HG03159 (cell line): ENCODE results near the gene WDR64.

Experiments
- ATAC-seq: cut with Tn5 transposase; IDR thresholded peaks from one replicate; pipeline ENCODE4 v1.9.1; 2021; ENCODE audit warnings: mild to moderate bottlenecking, moderate library complexity; ENCODE audit not compliant: unreplicated experiment

Gene WDR64

GRCh38 chr1:241652012-241652411 lies at the start of gene WDR64:
TSS of gene WDR64 (plus strand) at chr1:241652281. CDS start at chr1:241652485, 204 bp downstream.
- ATAC-seq = no peak

DNA sequence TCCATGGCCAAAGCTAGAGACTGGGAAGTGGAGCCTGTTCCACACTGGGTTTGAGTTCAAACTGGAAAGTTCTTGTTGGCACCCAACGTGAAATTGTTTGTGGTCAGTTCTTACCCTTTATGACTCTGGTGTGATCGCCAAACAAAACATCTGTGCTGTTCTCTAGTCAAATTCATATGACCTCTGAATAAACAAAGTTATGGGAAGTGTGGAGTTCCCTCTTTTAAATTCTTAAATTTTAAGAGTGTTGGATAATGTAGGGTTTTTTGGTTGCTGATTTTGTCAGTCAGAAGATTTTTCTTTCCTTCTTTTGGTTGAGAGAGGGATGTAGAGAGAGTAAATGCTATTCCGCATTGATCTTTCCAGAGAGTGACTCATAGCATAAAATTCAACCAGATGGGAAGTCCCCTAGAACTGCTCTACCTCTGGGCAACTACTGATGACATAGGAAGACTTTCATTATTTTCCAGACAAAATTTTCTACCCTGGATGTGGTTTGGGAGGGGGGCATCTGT lies 48.3 kb upstream of the WDR64 start:
- ATAC-seq = no peak

- no peak for ATAC-seq
These were observed 46.8 kb upstream of the WDR64 start for GRCh38 chr1:241605146-241605805.

DNA sequence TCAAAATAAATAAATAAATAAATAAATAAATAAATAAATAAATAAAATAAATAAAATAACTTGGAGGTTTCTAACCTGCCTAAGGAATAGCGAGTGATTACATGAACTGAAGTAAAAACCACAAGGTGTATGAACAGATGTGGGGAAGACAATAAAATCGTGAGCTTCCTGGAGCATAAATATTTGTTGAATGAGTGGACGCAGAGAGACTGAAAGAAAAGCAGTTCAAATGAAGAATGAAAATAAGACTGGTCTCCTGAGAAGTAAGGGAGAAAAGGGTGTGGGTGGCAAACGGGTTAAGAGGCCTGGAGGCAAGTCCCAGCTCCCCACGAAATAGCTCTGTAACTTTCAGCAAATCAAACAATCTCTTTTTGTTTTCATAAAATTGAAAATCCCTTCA lies 45.5 kb upstream of the WDR64 start:
- ATAC-seq = no peak

GRCh38 chr1:241607497-241607896 lies 44.6 kb upstream of the WDR64 start:
- ATAC-seq = no peak

DNA sequence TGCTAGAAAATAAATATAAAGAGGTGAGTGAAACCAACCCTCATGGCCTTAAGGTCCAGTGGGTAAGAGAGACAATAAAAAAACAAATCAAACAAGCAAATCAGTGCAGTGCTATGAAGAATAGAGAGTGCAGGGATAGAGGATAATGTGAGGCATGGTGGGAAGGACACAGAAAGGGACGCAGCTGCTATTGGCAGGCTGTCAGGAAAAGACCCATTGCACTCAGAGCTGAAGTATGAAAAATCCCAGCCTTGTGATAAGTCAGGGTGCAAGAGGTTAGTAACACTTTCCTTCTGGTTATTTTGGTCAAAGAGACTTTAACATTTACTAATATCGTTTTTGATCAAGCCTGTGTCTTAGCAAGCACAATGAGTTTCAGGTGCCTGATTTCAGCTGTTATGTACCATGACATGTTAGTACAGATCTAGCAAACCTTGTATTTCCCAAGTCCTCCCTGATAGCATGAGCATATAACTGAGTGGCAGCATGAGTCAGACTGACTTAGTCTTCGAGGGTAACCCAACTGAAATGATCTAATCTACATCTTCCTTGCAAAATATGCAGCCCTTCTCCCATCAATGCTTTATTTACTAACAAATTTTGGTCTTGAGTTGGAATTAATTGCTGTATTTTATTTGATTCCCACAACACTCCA lies 43.6 kb upstream of the WDR64 start:
- no peak for ATAC-seq

DNA sequence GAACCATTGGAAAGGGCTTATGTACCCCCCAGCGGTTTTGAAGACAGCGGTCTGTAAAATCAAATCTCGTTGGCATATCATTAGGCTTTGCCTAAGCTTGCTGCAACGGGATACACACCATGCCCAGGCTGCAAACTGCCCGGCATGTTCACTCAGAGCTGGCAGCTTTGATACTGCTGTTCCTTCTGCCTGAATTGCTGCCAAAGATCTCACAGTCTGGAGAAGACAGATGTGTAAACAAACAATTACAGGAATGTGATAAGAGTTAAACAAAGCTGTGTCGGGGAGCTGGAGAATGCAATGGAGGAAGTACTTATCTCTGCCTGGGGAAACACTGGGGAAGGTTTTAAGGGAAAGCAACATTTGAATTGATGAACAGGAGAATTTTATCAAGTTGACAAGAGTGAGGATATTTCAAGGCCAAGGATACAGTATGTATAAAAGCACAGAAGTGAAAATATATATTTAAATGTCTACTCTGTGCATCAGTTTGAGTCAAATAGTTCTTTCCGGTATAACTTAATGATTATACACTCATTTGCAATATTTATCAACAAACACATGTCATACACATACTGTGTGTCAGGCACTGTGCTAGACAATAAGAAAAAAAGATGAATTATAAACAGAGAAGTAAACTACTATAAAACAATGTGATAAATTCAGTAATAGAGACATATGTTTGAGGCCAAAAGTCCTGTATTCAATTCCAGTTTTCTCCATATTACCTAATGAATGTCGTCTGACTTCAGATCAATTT lies 41.8 kb upstream of the WDR64 start:
- no peak for ATAC-seq

DNA sequence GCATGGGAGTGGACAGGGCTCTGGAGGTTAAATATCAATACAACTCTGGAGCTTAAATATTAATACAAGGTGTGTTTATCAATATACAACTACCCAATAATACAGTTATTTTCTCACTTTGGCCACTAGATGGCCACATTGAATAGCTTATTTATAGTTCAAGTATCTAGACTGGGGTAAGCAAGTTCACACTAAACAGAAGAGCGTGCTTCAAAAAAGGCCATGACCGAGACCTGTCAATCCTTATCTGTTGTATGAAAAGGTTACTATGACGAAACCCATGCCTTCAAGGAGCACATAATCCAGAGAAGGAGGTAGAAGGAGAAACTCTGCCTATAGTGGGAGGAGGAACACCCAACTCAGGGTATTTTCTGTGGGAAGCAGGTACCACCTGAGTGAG lies 41.0 kb upstream of the WDR64 start:
- ATAC-seq = peak; percentile 92

DNA sequence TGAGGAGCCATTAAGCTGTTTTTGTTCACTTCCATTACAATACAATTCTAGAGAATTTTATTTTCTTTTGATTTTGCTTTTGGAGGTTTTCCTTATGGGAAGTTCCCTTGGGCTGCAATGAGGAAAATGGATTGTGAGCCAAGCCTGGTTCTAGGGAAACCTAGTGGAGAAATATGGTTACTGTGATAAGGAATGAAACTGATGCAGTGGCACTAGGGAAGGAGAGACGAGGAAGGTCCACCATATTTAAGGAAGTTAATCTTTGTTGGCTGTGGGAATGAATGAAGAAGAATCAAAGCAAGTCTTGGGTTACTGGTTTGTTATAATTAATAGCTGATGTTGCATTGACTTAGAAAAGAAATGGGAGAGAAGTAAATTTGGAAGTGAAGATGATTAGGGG lies 40.3 kb upstream of the WDR64 start:
- ATAC-seq = no peak

DNA sequence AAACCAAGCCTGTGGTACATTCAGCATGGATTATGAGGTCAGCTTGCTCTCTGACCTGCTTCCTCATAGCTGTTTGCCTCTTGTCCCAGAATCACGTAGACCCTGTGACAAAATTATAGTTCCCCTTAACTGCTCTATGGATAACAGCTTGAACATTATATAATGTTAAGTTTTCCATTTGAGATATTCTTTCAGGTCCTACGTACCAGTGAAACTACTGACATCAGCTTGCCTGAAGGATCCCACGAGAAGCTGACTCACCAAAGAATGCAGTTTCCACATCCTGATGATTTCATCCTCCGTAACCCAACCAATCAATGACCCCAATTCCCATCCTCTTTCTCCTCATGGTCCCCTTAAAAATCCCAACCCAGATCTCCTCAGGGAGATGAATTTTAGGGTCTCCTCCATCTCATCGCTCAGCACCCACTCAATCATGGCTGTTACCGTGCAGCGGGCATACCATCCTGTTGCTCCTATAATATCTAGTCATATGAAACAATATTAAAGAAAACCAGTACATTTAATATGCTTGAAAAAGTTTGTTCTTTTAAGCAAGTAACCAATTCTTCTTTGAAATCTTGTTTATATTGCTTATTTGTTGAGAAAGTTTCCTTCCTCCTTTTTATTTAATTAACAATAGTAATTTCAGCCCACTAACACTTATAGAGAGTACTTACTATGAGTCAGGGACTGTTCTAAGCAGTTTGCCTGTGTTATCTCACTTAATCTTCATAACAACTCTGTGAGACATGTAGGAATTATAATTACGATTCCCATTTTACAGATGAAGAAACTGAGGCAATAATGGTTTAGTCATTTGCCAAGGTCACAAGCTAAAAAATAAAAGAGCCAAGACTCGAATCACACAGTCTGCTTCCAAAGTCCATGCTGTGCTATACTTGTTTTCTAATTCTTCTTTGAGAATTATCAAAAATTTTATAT lies 39.3 kb upstream of the WDR64 start:
- ATAC-seq = no peak

GRCh38 chr1:241614144-241614543 lies 37.9 kb upstream of the WDR64 start:
- no peak for ATAC-seq

DNA sequence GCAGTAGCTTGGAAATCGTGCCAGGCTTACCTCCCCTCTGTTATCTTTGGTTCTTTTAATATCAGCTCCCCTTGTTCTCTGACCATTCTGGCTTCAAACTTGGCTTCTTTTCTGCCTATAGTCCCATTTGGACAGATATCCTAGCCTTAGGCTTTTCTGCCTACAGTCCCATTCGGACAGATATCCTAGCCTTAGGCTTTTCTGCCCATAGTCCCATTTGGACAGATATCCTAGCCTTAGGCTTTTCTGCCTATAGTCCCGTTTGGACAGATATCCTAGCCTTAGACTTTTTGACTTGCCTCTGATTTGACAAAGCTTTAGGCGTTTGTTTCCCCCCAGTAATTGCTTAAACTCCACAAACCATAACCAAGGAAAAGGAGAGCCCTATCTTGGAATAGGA lies 37.5 kb upstream of the WDR64 start:
- no peak for ATAC-seq

- ATAC-seq = no peak
These were observed 36.8 kb upstream of the WDR64 start for GRCh38 chr1:241615043-241615974.

- no peak for ATAC-seq
These were observed 34.7 kb upstream of the WDR64 start for GRCh38 chr1:241617426-241617825.

GRCh38 chr1:241622669-241623068 lies 29.4 kb upstream of the WDR64 start:
- ATAC-seq = no peak

DNA sequence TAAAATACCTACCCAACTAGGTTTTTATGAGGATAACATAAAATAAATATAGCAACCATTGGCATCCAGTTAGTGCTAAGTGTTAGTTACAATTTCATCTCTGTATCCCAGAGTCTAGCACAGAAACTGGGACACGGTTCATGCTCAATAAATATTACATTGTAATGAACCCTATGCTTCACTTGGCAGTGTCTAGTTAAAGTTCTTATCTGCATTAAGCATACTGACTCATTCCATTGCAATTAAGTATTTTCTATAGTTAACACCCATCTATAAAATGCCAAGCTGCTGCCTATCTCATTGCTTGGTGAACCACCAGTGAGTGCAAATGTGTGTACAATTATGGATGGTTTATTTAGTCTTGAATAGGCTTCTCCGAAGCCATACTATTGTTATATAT lies 27.1 kb upstream of the WDR64 start:
- ATAC-seq = no peak

DNA sequence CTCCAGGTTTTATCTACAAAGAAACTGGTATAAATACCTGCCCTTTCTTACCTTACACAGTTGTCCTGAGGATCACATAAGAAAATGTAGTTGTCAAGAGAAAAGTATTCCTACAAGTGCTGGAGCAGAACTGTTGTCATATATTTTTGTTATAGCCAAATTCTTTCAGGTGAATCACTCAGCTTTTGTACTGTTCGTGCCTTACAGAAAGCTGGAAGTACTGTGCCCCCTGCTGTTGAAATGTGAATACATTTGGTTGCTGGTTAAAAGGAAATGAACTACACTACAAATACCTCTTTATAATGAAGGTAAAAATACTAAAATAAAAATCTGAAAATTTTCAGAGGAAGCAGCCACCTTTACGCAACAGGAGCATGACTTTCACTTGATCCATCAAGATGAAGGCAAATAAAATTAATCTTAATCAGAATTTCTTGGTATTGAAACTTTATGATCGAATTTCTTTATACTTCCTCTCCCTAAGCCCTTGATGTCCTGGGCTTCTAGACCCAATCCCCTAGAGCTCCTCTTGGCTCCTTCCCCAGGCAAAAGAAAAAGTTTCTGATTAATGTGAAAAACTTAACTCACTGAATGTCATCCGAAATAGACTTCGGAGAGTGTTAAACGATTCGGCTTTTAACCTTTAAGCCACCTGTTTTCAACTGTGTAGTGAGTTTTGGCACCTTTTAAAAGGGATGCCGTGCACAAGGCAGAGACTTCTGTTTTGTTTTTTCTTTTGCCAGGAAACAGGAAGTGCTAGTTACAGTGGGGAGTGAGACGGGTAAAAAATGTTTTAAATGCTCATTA lies 24.4 kb upstream of the WDR64 start:
- ATAC-seq = peak; percentile 80

- no peak for ATAC-seq
These were observed 22.1 kb upstream of the WDR64 start for GRCh38 chr1:241630005-241630404.

- ATAC-seq = no peak
These were observed 21.6 kb upstream of the WDR64 start for GRCh38 chr1:241630476-241630875.
